Measurements from ENCODE around the gene TRH.
"Not testable (repeated sequence)": the region's sequence is repeated elsewhere in the genome, so short reads cannot be mapped to it uniquely, and the experiment has no call there.

- TF ChIP-seq EP300, CTCF (IDR thresholded peaks at IDR 0.05): not testable (repeated sequence)
Observed at GRCh38 chr3:130027437-130027836, 52.9 kb downstream of the TRH start.

Data from esophagus muscularis mucosa (tissue), 3 donors.